Tibial artery (tissue), 4 donors: ENCODE results near the gene ASPSCR1.

Source experiments
- DNase-seq, 2 donors: peaks; one replicate each; pipeline ENCODE4 v3.0.0-alpha.2; 2019
- H3K27ac ChIP-seq, 2 donors: fragments of 200-600 bp; sonication (generic) in 1 of 2; 1 replicate in 1 of 2; 2 replicates in 1 of 2; pipeline ENCODE4 v1.5.1; 2018 to 2019; ENCODE audit warnings: mild to moderate bottlenecking in 1 of 2
- H3K27me3 ChIP-seq, 2 donors: fragments of 200-600 bp; sonication (generic) in 1 of 2; one replicate each; pipeline versions ENCODE4 v1.5.1 to v1.6.0; 2016 to 2019
- H3K36me3 ChIP-seq, 3 donors: fragments of 200-600 bp; sonication (generic) in 2 of 3; one replicate each; pipeline ENCODE4 v1.5.1; 2016 to 2019; ENCODE audit warnings: mild to moderate bottlenecking in 2 of 3
- H3K4me1 ChIP-seq, 4 donors: fragments of 200-600 bp; sonication (generic) in 2 of 4; 1 replicate in 3 of 4; 2 replicates in 1 of 4; pipeline ENCODE4 v1.5.1; 2016 to 2019
- H3K4me3 ChIP-seq, 2 donors: fragments of 200-600 bp; sonication (generic) in 1 of 2; 1 replicate in 1 of 2; 2 replicates in 1 of 2; pipeline ENCODE4 v1.5.1; 2018 to 2019; ENCODE audit warnings: mild to moderate bottlenecking in 2 of 2
- H3K9me3 ChIP-seq, 3 donors: fragments of 200-600 bp; sonication (generic) in 1 of 3; one replicate each; pipeline ENCODE4 v1.5.1; 2016 to 2019
- CTCF ChIP-seq, 2 experiments: fragments of 200-600 bp in 1 of 2; fragments of 450-650 bp in 1 of 2; IDR thresholded peaks; one replicate each; pipeline ENCODE4 v1.5.1; 2017 to 2019; ENCODE audit warnings: antibody characterized with exemption in 2 of 2, mild to moderate bottlenecking in 1 of 2, moderate library complexity in 1 of 2
- intact Hi-C: fragments of 100-400 bp; cut with DNase I; formaldehyde crosslinking; loops from one replicate; pipeline ENCODE4 v1.15.0; 2023; ENCODE audit warnings: low total_unique reads

Gene ASPSCR1

GRCh38 chr17:81957691-81958432 is 19.6 kb upstream of the ASPSCR1 start:
- peaks cover 10 to 92% of the 10 kb centered on the region in 2 donors for H3K27me3 ChIP-seq
- no peak overlapping the region for H3K4me3 ChIP-seq
- peaks cover 0 to 29% (median 21%) of the 10 kb centered on the region in 4 donors for H3K4me1 ChIP-seq
- H3K27ac ChIP-seq: no peak overlapping the region
- DNase-seq: no peak
- no peaks in the 10 kb centered on the region for H3K36me3 ChIP-seq
- H3K9me3 ChIP-seq: no peaks in the 10 kb centered on the region
- intact Hi-C loops: loop anchor here (2.0 kb wide), 1 partner anchor 63 kb away; no protein-coding TSS in a partner anchor
- no peak for TF ChIP-seq CTCF (IDR thresholded peaks at IDR 0.05)

- no peak for TF ChIP-seq CTCF (IDR thresholded peaks at IDR 0.05)
- intact Hi-C loops: loop anchor here (2.0 kb wide), 1 partner anchor 62 kb away; no protein-coding TSS in a partner anchor
- no peak for DNase-seq
- no peaks in the 10 kb centered on the region for H3K36me3 ChIP-seq
- no peaks in the 10 kb centered on the region for H3K9me3 ChIP-seq
- H3K4me3 ChIP-seq: no peak overlapping the region
- no peak overlapping the region for H3K27ac ChIP-seq
- H3K27me3 ChIP-seq: peaks cover 10 to 97% of the 10 kb centered on the region in 2 donors
- H3K4me1 ChIP-seq: peaks cover 0 to 29% (median 21%) of the 10 kb centered on the region in 4 donors
Measured at GRCh38 chr17:81958633-81959342, 18.6 kb upstream of the ASPSCR1 start.

- peaks cover 10 to 97% of the 10 kb centered on the region in 2 donors for H3K27me3 ChIP-seq
- no peaks in the 10 kb centered on the region for H3K36me3 ChIP-seq
- peak; percentile 56 to 96 for TF ChIP-seq CTCF (IDR thresholded peaks at IDR 0.05)
- H3K4me1 ChIP-seq: peaks cover 0 to 29% (median 21%) of the 10 kb centered on the region in 4 donors
- intact Hi-C loops: loop anchor here (2.0 to 10.0 kb wide), 2 partner anchors 61 to 195 kb away; no protein-coding TSS in a partner anchor
- DNase-seq: peak in 1 of 2 donors; percentile 46
- no peak overlapping the region for H3K27ac ChIP-seq
- H3K9me3 ChIP-seq: no peaks in the 10 kb centered on the region
- H3K4me3 ChIP-seq: peak overlapping the region; percentile 25 to 44
Measured at GRCh38 chr17:81959362-81960129, 17.9 kb upstream of the ASPSCR1 start.

GRCh38 chr17:81960130-81960958 is 17.1 kb upstream of the ASPSCR1 start:
- DNase-seq: no peak
- H3K36me3 ChIP-seq: no peaks in the 10 kb centered on the region
- peaks cover 10 to 95% of the 10 kb centered on the region in 2 donors for H3K27me3 ChIP-seq
- no peak for TF ChIP-seq CTCF (IDR thresholded peaks at IDR 0.05)
- H3K27ac ChIP-seq: no peak overlapping the region
- peaks cover 0 to 29% (median 21%) of the 10 kb centered on the region in 4 donors for H3K4me1 ChIP-seq
- no peaks in the 10 kb centered on the region for H3K9me3 ChIP-seq
- peak overlapping the region; percentile 25 to 44 for H3K4me3 ChIP-seq
- intact Hi-C loops: loop anchor here (10.0 kb wide), 1 partner anchor 194 kb away; no protein-coding TSS in a partner anchor
